ENCODE measurements around the gene LHX3.
"Not testable (repeated sequence)": the region's sequence is repeated elsewhere in the genome, so short reads cannot be mapped to it uniquely, and the experiment has no call there.

Gene LHX3

DNA sequence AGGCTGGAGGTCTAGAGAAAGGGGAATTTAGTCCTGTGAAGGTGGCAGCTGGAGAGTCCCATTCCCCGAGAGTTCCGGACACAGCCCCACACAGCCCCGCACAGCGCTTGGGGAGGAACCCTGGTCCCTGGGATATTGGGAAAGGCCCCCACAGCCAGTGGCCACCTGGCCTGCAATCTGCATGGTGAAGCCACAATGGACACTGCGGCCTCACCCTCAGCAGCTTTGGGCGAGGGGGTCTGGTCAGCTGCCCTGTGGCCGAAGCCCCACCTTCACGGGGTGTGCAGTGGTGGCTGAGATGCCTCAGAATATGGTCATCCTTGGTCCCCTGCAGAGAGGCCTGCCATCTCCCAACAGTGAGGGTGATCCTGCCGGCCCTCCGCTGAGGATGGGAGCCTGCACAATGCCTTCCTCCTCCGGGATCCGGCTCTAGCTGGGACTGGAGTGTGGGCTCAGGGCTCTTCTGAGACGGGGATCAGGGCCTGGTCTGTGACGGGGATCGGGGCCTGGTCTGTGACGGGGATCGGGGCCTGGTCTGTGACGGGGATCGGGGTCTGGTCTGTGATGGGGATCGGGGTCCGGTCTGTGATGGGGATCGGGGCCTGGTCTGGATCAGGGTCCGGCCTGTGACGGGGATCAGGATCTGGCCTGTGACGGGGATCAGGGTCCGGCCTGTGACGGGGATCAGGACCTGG lies 52.9 kb downstream of the LHX3 start:
- Histone ChIP-seq H3K4me2 (ENCODE audit: low read depth, low read length, poor library complexity, severe bottlenecking) (no peak overlapping the region), H3K4me1 (ENCODE audit: insufficient read depth, low read length, poor library complexity, severe bottlenecking) (no peaks in the 10 kb centered on the region), H3K9ac (ENCODE audit: low read depth, low read length, poor library complexity, severe bottlenecking) (no peak overlapping the region), H3K36me3 (ENCODE audit: insufficient read depth, low read length) (no peaks in the 10 kb centered on the region), H3K79me2 (ENCODE audit: insufficient read depth, low read length) (no peaks in the 10 kb centered on the region), H3K9me3 (ENCODE audit: insufficient read depth, low read depth, low read length) (no peaks in the 10 kb centered on the region), H4K20me1 (ENCODE audit: insufficient read depth, low read length, poor library complexity, severe bottlenecking) (no peaks in the 10 kb centered on the region), H3K9me2 (replicated peaks; ENCODE audit: low read depth, low read length) (no peaks in the 10 kb centered on the region), H3K27me3 (ENCODE audit: insufficient read depth, low read length, poor library complexity, severe bottlenecking) (no peaks in the 10 kb centered on the region), H3K4me3 (ENCODE audit: low read length, poor library complexity, severe bottlenecking) (no peak overlapping the region), H3F3A (ENCODE audit: low read depth) (no peaks in the 10 kb centered on the region), H2AFZ (ENCODE audit: low read length) (no peak overlapping the region)
- TF ChIP-seq, protein P1, sequence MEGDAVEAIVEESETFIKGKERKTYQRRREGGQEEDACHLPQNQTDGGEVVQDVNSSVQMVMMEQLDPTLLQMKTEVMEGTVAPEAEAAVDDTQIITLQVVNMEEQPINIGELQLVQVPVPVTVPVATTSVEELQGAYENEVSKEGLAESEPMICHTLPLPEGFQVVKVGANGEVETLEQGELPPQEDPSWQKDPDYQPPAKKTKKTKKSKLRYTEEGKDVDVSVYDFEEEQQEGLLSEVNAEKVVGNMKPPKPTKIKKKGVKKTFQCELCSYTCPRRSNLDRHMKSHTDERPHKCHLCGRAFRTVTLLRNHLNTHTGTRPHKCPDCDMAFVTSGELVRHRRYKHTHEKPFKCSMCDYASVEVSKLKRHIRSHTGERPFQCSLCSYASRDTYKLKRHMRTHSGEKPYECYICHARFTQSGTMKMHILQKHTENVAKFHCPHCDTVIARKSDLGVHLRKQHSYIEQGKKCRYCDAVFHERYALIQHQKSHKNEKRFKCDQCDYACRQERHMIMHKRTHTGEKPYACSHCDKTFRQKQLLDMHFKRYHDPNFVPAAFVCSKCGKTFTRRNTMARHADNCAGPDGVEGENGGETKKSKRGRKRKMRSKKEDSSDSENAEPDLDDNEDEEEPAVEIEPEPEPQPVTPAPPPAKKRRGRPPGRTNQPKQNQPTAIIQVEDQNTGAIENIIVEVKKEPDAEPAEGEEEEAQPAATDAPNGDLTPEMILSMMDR (conservative IDR thresholded peaks at IDR 0.05; ENCODE audit: low read length): no peak
- no peak for TF ChIP-seq EZH2phosphoT487 (IDR thresholded peaks at IDR 0.05; ENCODE audit: borderline replicate concordance)

DNA sequence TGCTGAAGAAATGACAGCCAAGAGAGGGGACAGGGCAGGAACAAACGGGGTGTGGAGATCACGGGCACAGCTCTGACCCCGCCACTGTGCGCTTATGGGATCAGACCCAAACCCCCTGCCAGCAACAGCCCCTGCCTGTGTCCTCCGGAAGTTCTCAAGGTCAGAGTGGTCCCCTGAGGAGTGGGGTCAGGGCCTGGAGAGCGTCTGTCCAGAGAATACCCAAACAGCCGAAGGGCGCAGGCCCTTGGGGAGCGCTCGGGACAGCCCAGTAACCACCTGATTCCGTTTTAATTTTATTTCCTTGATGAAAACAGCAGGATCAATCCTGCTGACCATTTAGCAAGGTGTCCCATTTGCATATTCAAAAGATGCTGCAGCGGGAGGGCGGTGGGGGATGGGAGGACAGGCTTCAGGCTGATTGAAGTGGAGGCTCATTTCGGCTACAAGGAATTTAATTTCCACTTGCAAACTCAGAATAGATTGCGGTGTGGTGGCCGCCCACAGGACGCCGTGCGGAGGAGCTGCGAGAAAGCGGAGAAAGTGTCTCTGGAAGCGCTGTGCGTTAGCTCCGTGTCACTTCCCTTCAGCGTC lies 53.6 kb downstream of the LHX3 start:
- no peaks in the 10 kb centered on the region for H3K79me2 ChIP-seq (ENCODE audit: insufficient read depth, low read length)
- no peak overlapping the region for H2AFZ ChIP-seq (ENCODE audit: low read length)
- H3K9ac ChIP-seq (ENCODE audit: low read depth, low read length, poor library complexity, severe bottlenecking): no peak overlapping the region
- H3K4me3 ChIP-seq (ENCODE audit: low read length, poor library complexity, severe bottlenecking): no peak overlapping the region
- no peaks in the 10 kb centered on the region for H3K9me2 ChIP-seq (replicated peaks; ENCODE audit: low read depth, low read length)
- no peaks in the 10 kb centered on the region for H3K4me1 ChIP-seq (ENCODE audit: insufficient read depth, low read length, poor library complexity, severe bottlenecking)
- no peak for TF ChIP-seq EZH2phosphoT487 (IDR thresholded peaks at IDR 0.05; ENCODE audit: borderline replicate concordance)
- no peaks in the 10 kb centered on the region for H3K27me3 ChIP-seq (ENCODE audit: insufficient read depth, low read length, poor library complexity, severe bottlenecking)
- H3K36me3 ChIP-seq (ENCODE audit: insufficient read depth, low read length): no peaks in the 10 kb centered on the region
- no peaks in the 10 kb centered on the region for H3F3A ChIP-seq (ENCODE audit: low read depth)
- H3K4me2 ChIP-seq (ENCODE audit: low read depth, low read length, poor library complexity, severe bottlenecking): no peak overlapping the region
- H4K20me1 ChIP-seq (ENCODE audit: insufficient read depth, low read length, poor library complexity, severe bottlenecking): no peaks in the 10 kb centered on the region
- no peaks in the 10 kb centered on the region for H3K9me3 ChIP-seq (ENCODE audit: insufficient read depth, low read depth, low read length)

DNA sequence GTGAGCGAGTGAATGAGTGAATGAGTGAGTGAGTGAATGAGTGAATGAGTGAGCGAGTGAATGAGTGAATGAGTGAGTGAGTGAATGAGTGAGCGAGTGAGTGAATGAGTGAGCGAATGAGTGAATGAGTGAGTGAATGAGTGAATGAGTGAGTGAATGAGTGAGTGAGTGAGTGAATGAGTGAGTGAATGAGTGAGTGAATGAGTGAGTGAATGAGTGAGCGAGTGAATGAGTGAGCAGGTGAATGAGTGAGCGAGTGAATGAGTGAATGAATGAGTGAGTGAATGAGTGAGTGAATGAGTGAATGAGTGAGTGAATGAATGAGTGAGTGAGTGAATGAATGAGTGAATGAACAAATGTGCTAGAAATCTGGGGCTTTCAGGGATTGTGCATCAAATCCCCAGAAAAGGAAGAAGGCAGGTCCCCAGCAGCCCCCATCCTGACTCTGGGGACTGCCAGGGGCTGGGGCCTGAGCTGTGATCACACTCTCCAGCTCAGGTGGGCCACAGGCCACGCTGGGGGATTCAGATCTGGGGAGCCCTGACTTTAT lies 54.2 kb downstream of the LHX3 start:
- not testable (repeated sequence) for H4K20me1 ChIP-seq (ENCODE audit: insufficient read depth, low read length, poor library complexity, severe bottlenecking); H3K9ac ChIP-seq (ENCODE audit: low read depth, low read length, poor library complexity, severe bottlenecking); H2AFZ ChIP-seq (ENCODE audit: low read length)

DNA sequence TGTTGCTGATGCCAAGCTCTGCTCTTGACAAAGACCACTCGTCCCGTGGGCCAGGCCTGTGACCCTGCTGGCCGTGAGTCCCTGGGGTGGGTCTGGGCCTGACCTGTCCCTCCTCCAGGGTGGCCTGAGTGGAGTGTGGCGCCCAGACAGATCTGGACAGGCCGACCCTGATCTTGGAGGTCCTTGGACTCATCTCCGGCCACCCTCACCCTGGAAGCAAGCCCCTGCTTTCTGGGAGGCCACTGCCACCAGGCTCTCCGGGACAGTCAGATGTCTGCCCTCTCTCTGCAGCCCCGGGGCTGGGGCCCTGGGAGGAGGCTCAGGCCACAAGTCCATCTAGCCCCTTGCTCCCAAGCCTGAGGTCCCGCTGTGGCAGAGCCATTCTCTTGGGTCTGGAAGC lies 55.1 kb downstream of the LHX3 start:
- no peaks in the 10 kb centered on the region for H3K36me3 ChIP-seq (ENCODE audit: insufficient read depth, low read length)
- no peaks in the 10 kb centered on the region for H3K9me3 ChIP-seq (ENCODE audit: insufficient read depth, low read depth, low read length)
- TF ChIP-seq EZH2phosphoT487 (IDR thresholded peaks at IDR 0.05; ENCODE audit: borderline replicate concordance): no peak
- no peak overlapping the region for H3K4me3 ChIP-seq (ENCODE audit: low read length, poor library complexity, severe bottlenecking)
- no peaks in the 10 kb centered on the region for H3K9me2 ChIP-seq (replicated peaks; ENCODE audit: low read depth, low read length)
- no peaks in the 10 kb centered on the region for H3F3A ChIP-seq (ENCODE audit: low read depth)
- H3K9ac ChIP-seq (ENCODE audit: low read depth, low read length, poor library complexity, severe bottlenecking): no peak overlapping the region
- no peaks in the 10 kb centered on the region for H3K27me3 ChIP-seq (ENCODE audit: insufficient read depth, low read length, poor library complexity, severe bottlenecking)
- no peak overlapping the region for H2AFZ ChIP-seq (ENCODE audit: low read length)
- H3K4me2 ChIP-seq (ENCODE audit: low read depth, low read length, poor library complexity, severe bottlenecking): no peak overlapping the region
- no peaks in the 10 kb centered on the region for H3K79me2 ChIP-seq (ENCODE audit: insufficient read depth, low read length)
- H3K4me1 ChIP-seq (ENCODE audit: insufficient read depth, low read length, poor library complexity, severe bottlenecking): no peaks in the 10 kb centered on the region
- no peaks in the 10 kb centered on the region for H4K20me1 ChIP-seq (ENCODE audit: insufficient read depth, low read length, poor library complexity, severe bottlenecking)

More for the DNA sequence above, 54.2 kb downstream of the LHX3 start:
- not testable (repeated sequence) for H3K4me2 ChIP-seq (ENCODE audit: low read depth, low read length, poor library complexity, severe bottlenecking); H3K9me2 ChIP-seq (replicated peaks; ENCODE audit: low read depth, low read length); H3K9me3 ChIP-seq (ENCODE audit: insufficient read depth, low read depth, low read length); H3K4me1 ChIP-seq (ENCODE audit: insufficient read depth, low read length, poor library complexity, severe bottlenecking); H3K36me3 ChIP-seq (ENCODE audit: insufficient read depth, low read length); H3K27me3 ChIP-seq (ENCODE audit: insufficient read depth, low read length, poor library complexity, severe bottlenecking); H3K79me2 ChIP-seq (ENCODE audit: insufficient read depth, low read length); H3F3A ChIP-seq (ENCODE audit: low read depth); H3K4me3 ChIP-seq (ENCODE audit: low read length, poor library complexity, severe bottlenecking)
